GM23248 (cell line): ENCODE measurements around the gene HINFP. TPM values are rescaled to one million over a fixed set of nuclear protein-coding genes. Genes with fewer than 3 reads are reported as not detected.

ENCODE experiments used
- DNase-seq: peaks from one replicate; pipeline ENCODE4 v3.0.0-alpha.2; 2015
- H2AFZ ChIP-seq: fragments of 200-600 bp; sonication (generic); 2 replicates; pipeline ENCODE4 v1.6.1; 2016; ENCODE audit warnings: antibody characterized with exemption
- H3F3A ChIP-seq: fragments of 200-600 bp; sonication (generic); 2 replicates; pipeline ENCODE4 v1.6.1; 2016; ENCODE audit warnings: mild to moderate bottlenecking, antibody characterized with exemption, mixed run types; ENCODE audit not compliant: insufficient read depth
- H3K27ac ChIP-seq: fragments of 200-600 bp; sonication (generic); 2 replicates; pipeline ENCODE4 v1.5.1; 2016; ENCODE audit warnings: mild to moderate bottlenecking
- H3K27me3 ChIP-seq: fragments of 200-600 bp; sonication (generic); replicated peaks from 2 replicates; pipeline ENCODE4 v1.6.1; 2016; ENCODE audit warnings: mild to moderate bottlenecking; ENCODE audit not compliant: insufficient read depth
- H3K36me3 ChIP-seq: fragments of 200-600 bp; sonication (generic); 2 replicates; pipeline ENCODE4 v1.6.1; 2016; ENCODE audit warnings: low read depth, mild to moderate bottlenecking
- H3K4me1 ChIP-seq: fragments of 200-600 bp; sonication (generic); 2 replicates; pipeline ENCODE4 v1.6.1; 2016; ENCODE audit warnings: mild to moderate bottlenecking; ENCODE audit not compliant: insufficient read depth
- H3K4me2 ChIP-seq: fragments of 200-600 bp; sonication (generic); one replicate; pipeline ENCODE4 v1.6.1; 2016; ENCODE audit warnings: mild to moderate bottlenecking; ENCODE audit not compliant: unreplicated experiment
- H3K4me3 ChIP-seq: fragments of 200-600 bp; sonication (generic); 2 replicates; pipeline ENCODE4 v1.5.1; 2016; ENCODE audit warnings: mild to moderate bottlenecking
- H3K79me2 ChIP-seq: fragments of 200-600 bp; sonication (generic); 2 replicates; pipeline ENCODE4 v1.6.1; 2016; ENCODE audit warnings: mild to moderate bottlenecking; ENCODE audit not compliant: insufficient read depth
- H3K9ac ChIP-seq: fragments of 200-600 bp; sonication (generic); 2 replicates; pipeline ENCODE4 v1.6.1; 2016; ENCODE audit warnings: mild to moderate bottlenecking
- H3K9me2 ChIP-seq: fragments of 200-600 bp; sonication (generic); 2 replicates; pipeline ENCODE4 v1.6.1; 2016; ENCODE audit warnings: mixed run types, mild to moderate bottlenecking, moderate library complexity; ENCODE audit not compliant: insufficient read depth
- H3K9me3 ChIP-seq: fragments of 200-600 bp; sonication (generic); one replicate; pipeline ENCODE4 v1.6.1; 2017; ENCODE audit warnings: low read depth
- H4K20me1 ChIP-seq: fragments of 200-600 bp; sonication (generic); 2 replicates; pipeline ENCODE4 v1.6.0; 2016; ENCODE audit not compliant: insufficient read depth
- EZH2 ChIP-seq: fragments of 200-600 bp; sonication (generic); IDR thresholded peaks from 2 replicates; pipeline ENCODE4 v1.6.1; 2018; ENCODE audit warnings: antibody characterized with exemption, mild to moderate bottlenecking; ENCODE audit not compliant: insufficient read depth, poor library complexity, severe bottlenecking
- EZH2phosphoT487 ChIP-seq: fragments of 200-600 bp; sonication (generic); IDR thresholded peaks from 2 replicates; pipeline ENCODE4 v1.6.1; 2018; ENCODE audit warnings: antibody characterized with exemption, moderate library complexity, mild to moderate bottlenecking, low read depth; ENCODE audit not compliant: insufficient read depth
- WGBS, 2 experiments: methylation state at CpG; one replicate each; pipeline ENCODE4 v1.1.6; 2015 to 2017; ENCODE audit warnings: low lambda C conversion rate in 2 of 2, low coverage in 1 of 2; ENCODE audit errors: missing lambda C conversion rate in 2 of 2; 5-methylcytosine and 5-hydroxymethylcytosine counted together
- in situ Hi-C: fragments of 300-500 bp; cut with MboI; formaldehyde crosslinking; loops from 2 replicates; pipeline ENCODE4 v1.15.0; 2020
- polyA plus RNA-seq: library from polyadenylated mRNA; unstranded; fragments of >200 nt; fragmentation: Nextera tagmentation; extraction: Ambion mirVana; gene quantifications from 2 replicates; pipeline ENCODE4 v1.2.1, GENCODE V29; 2016
- total RNA-seq: library from RNA; depleted of rRNA; stranded (reverse); fragments of >200 nt; shearing (Covaris generic); gene quantifications from 2 replicates; pipeline ENCODE4 v1.2.3, GENCODE V29; 2014

HINFP gene
- total and polyA plus RNA-seq, 2 experiments from 2014 or later = 8.3 to 31.8 TPM

DNA sequence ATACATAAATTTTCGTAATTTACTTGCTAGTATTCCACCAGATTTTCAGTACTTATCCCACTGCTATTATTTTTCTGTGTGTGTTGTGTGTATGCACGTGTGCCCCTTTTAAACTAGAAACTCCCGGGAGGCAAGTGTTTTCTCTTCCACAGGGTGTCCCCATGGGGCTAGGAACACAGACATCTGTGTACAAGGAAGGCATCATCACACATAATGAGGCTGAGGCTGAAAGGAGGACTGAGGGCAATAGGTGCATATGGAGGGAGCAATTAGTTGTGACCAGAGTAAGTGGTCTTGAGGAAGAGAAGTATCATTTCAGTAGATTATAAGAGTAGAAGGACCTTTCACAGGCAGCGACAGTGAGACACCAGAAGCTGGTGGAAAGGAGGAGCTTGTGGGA lies 17.6 kb upstream of the HINFP start:
- H3K27me3 ChIP-seq = no peaks in the 10 kb centered on the region
- no peaks in the 10 kb centered on the region for H3K9me3 ChIP-seq
- WGBS, 2 experiments = 51 to 52% methylated on average over 4 of the region's 4 CpGs
- no peaks in the 10 kb centered on the region for H3K36me3 ChIP-seq
- H3K9ac ChIP-seq = no peak overlapping the region
- no peaks in the 10 kb centered on the region for H3K9me2 ChIP-seq
- H3K4me3 ChIP-seq = no peak overlapping the region
- no peak for TF ChIP-seq EZH2phosphoT487
- H3K79me2 ChIP-seq = peaks cover 53% of the 10 kb centered on the region
- peaks cover 28% of the 10 kb centered on the region for H3K4me1 ChIP-seq
- peaks cover 21% of the 10 kb centered on the region for H3F3A ChIP-seq
- in situ Hi-C loops = no loop called here
- no peak overlapping the region for H3K27ac ChIP-seq
- H4K20me1 ChIP-seq = no peaks in the 10 kb centered on the region
- DNase-seq = no peak
- H2AFZ ChIP-seq = no peak overlapping the region; the same call in 1 of the 2 replicates
- no peak overlapping the region for H3K4me2 ChIP-seq

DNA sequence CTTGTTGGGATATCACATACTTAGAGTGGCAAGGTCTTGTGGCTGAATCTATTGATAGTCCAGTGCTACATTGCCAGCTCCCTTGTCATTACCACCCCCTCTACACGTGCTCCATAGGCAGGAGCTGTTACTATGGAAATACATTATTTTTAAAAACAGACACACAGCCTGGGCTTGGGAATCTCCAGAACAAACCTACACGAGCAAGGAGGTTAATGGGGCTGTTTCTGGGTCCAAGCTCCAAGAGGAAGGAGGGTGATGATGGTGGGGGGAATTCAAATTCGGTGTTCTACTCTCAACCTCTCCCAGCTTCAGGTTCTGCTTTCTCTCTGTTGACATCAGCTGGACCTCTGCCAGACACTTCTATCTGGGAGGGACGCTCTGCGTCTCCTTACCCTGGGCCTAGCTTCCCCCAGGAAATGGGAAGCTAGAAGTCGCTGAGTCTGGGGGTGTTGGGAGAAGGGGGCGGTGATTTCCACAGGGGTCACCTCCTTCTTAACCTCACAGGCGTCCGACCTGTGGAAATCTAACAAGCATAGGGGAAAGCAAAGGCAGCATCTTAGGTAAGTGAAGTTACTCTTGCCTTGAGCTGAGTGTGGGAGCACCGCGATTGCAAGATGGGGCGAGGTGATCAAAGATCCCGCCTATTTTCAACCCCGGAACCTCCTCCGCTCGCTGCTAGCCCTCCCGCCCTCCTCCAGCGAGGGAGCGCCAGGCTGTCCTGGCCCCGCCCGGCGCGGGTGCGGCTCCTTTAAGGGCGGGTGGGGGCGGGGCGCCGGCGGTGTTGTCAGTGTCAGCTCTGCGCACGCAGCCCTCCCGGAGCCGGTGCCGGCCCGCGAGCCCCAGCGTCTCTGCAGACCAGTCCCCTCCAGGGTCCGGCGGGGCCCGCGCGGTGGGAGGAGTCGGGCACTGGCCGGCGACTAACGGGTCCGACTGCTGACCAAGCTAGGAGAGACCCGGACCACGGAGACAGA lies 14.5 kb upstream of the HINFP start, which contains the start of gene C2CD2L:
Gene C2CD2L (plus strand): TSS at position 781 of the 974 bp plus-strand sequence. CDS start 398 bp downstream, outside the sequence.
- Histone ChIP-seq H3K4me1 (peaks cover 24% of the 10 kb centered on the region), H3K9ac (peak within 1 kb of the TSS; percentile 90), H3K79me2 (peaks cover 44% of the 10 kb centered on the region), H2AFZ (peak within 1 kb of the TSS; percentile 96), H3K36me3 (no peaks in the 10 kb centered on the region), H4K20me1 (no peaks in the 10 kb centered on the region), H3F3A (peaks cover 16% of the 10 kb centered on the region; the same call in 1 of the 2 replicates), H3K4me3 (peak within 1 kb of the TSS; percentile 94), H3K9me2 (no peaks in the 10 kb centered on the region), H3K27ac (peak within 1 kb of the TSS; percentile 75), H3K4me2 (peak within 1 kb of the TSS; percentile 84), H3K9me3 (no peaks in the 10 kb centered on the region), H3K27me3 (no peaks in the 10 kb centered on the region)
- TF ChIP-seq EZH2 (no peak), EZH2phosphoT487 (no peak)
- DNase-seq = peak; percentile 98
- in situ Hi-C loops = no loop called here
- WGBS, 2 experiments = 1 to 2% methylated on average over 17 to 49 of the region's 49 CpGs

DNA sequence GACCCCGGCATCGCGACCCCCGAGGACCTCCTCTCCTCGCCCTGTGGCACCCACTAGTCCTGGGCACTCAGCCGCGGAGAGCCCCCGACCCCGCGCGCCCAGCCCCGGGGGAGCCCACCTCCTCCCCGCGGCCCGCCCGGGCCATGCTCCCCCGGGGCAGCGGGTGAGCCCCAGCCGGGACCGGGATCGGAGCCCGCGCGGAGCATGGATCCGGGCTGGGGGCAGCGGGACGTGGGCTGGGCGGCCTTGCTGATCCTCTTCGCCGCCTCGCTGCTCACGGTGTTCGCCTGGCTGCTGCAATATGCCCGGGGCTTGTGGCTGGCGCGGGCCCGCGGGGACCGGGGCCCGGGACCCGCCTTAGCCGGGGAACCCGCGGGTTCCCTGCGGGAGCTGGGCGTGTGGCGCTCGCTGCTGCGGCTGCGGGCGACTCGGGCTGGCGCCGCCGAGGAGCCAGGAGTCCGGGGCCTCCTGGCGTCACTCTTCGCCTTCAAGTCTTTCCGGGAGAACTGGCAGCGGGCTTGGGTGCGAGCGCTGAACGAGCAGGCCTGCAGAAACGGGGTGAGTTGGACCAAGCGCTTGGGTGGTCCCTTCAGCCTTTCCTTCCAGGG lies 13.7 kb upstream of the HINFP start:
- peaks cover 12% of the 10 kb centered on the region; the same call in 1 of the 2 replicates for H3F3A ChIP-seq
- H3K4me1 ChIP-seq = peaks cover 24% of the 10 kb centered on the region
- DNase-seq = peak; percentile 48
- H2AFZ ChIP-seq = peak overlapping the region; percentile 96
- H3K4me3 ChIP-seq = peak overlapping the region; percentile 94
- TF ChIP-seq EZH2phosphoT487 = no peak
- no peak for TF ChIP-seq EZH2
- H3K79me2 ChIP-seq = peaks cover 44% of the 10 kb centered on the region
- no peaks in the 10 kb centered on the region for H4K20me1 ChIP-seq
- in situ Hi-C loops = no loop called here
- H3K9ac ChIP-seq = peak overlapping the region; percentile 90
- peak overlapping the region; percentile 84 for H3K4me2 ChIP-seq
- no peaks in the 10 kb centered on the region for H3K36me3 ChIP-seq
- H3K27me3 ChIP-seq = no peaks in the 10 kb centered on the region
- H3K9me2 ChIP-seq = no peaks in the 10 kb centered on the region
- H3K9me3 ChIP-seq = no peaks in the 10 kb centered on the region
- WGBS, 2 experiments = 1% methylated on average over 36 to 48 of the region's 65 CpGs
- peak overlapping the region; percentile 24; the same call in 1 of the 2 replicates for H3K27ac ChIP-seq

DNA sequence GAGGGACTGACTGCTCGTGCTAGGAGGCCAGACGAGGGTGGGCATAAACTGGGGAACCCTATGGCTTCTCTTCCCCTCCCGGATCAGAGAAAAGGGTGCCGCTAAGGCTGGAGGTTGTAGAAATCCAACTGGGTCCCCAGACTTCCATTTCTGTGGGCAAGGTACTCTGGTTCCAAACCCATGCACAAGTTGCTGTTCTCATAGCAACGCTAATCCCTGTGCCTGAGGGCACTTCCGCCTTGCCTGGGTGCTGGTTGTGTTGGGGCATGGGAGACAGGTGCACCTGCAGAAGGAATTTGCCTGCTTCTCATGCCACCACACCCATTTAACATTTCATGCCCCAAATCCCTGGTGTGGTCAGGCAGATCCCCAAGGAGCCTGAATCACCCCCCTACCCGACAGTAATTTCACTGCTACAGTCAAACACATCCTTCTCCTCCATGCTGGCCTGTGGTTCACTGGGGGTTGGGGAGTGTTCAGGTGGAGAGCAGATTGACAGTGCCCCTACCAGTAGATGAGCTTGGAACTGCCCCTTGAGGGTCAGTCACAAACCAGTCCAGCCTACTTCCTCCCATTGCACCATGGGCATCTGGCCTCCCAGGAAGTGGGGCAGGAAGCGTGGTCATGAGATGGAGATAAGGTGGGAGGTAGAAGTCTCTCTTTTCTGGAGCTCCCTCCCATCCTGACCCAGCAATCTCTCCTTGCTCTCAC lies 13.1 kb upstream of the HINFP start:
- peaks cover 18% of the 10 kb centered on the region for H3K4me1 ChIP-seq
- 26 to 32% methylated on average over 7 to 8 of the region's 8 CpGs for WGBS, 2 experiments
- H3K27me3 ChIP-seq = no peaks in the 10 kb centered on the region
- no peaks in the 10 kb centered on the region for H4K20me1 ChIP-seq
- in situ Hi-C loops = no loop called here
- H3K9me2 ChIP-seq = no peaks in the 10 kb centered on the region
- peak overlapping the region; percentile 24; the same call in 1 of the 2 replicates for H3K27ac ChIP-seq
- H3K9me3 ChIP-seq = no peaks in the 10 kb centered on the region
- no peaks in the 10 kb centered on the region for H3K36me3 ChIP-seq
- TF ChIP-seq EZH2phosphoT487 = no peak
- TF ChIP-seq EZH2 = no peak
- H3K4me2 ChIP-seq = peak overlapping the region; percentile 84
- 0 out of 2 replicates have a peak, but pooled peaks cover 5% of the 10 kb centered on the region for H3F3A ChIP-seq
- peaks cover 42% of the 10 kb centered on the region for H3K79me2 ChIP-seq
- peak; percentile 37 for DNase-seq
- peak overlapping the region; percentile 96 for H2AFZ ChIP-seq
- peak overlapping the region; percentile 90 for H3K9ac ChIP-seq
- peak overlapping the region; percentile 94 for H3K4me3 ChIP-seq
